GM18873 (cell line): Measurements from ENCODE around the gene CYBA.

ENCODE experiments used
- ATAC-seq: cut with Tn5 transposase; IDR thresholded peaks from one replicate; pipeline ENCODE4 v1.9.1; 2021; ENCODE audit warnings: mild to moderate bottlenecking, moderate library complexity, moderate number of reproducible peaks; ENCODE audit not compliant: unreplicated experiment, low FRiP score

Gene CYBA

DNA sequence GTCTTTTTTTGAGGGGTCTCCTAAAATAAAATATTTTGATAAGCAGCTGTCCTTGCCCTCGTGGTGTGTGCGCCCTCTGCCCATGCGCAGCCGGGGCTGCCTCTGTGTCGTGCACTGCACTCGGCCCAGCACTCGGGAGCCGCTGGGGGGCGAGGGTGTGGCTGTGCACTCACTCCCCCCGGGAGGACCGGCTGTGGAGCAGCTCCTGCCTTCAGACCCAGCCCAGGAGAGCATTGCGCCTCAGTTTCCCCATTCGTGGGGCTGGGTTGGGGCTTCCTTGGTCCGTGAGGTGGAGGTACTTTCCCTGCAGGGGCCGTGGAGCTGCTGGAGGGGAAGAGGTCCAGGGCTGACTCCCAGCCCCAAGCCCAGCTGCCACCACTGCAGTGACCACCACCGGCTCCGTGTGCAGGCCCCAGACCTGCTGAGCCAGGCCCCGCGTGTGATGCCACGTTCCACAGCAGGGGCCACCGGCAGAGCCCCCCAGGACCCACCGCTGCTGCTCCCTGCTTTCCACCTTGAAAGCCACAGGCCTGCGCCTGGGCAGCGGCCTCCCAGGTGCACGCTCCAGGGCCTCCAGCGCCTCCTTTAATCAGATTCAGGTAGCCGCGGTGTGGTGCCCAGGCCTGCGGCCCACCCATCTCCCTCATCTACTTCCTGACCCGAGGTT lies 18.8 kb downstream of the CYBA start:
- ATAC-seq: no peak

GRCh38 chr16:88631384-88631783 lies 19.5 kb downstream of the CYBA start:
- ATAC-seq: no peak

DNA sequence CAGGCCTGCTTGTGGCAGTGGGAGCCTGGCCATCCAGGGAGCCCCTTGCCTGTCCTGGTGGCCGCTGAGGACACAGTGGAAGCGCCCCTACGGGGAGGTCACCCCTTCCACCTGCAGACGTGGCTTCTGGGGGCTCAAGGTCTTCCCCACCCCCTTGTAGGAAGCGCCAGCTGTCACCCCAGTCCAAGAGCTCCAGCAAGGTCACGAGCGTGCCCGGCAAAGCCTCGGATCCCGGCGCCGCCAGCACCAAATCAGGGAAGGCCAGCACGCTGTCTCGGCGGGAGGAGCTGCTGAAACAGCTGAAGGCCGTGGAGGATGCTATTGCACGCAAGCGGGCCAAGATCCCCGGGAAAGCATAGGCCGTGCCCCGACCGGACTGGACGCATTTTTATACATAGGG lies 19.9 kb downstream of the CYBA start:
- ATAC-seq: no peak

- no peak for ATAC-seq
Measured at GRCh38 chr16:88630433-88630832, 20.4 kb downstream of the CYBA start.

GRCh38 chr16:88629835-88630234 lies 21.0 kb downstream of the CYBA start:
- no peak for ATAC-seq

DNA sequence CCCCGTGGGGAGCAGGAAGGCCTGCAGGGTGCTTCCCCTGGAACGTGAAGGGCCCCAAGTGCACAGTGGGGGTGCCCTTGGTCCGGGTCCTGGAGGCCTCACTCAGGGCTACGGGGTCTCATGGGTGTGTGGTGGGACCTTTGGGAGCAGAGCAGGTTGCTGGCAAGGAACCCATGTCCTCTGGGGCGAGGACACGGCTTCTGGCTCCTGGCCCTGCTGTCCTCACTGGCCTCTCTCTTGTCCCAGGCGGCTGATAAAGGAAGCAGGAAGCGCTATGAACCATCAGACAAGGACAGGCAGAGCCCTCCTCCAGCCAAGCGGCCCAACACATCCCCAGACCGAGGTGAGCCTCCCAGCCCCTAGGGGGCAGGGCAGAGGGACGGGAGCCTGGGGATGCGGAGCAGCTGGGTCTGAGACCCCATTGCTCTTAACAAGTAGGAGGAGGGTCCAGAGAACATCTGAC lies 22.3 kb downstream of the CYBA start:
- no peak for ATAC-seq

GRCh38 chr16:88627531-88628411 lies 23.1 kb downstream of the CYBA start:
- ATAC-seq: no peak

DNA sequence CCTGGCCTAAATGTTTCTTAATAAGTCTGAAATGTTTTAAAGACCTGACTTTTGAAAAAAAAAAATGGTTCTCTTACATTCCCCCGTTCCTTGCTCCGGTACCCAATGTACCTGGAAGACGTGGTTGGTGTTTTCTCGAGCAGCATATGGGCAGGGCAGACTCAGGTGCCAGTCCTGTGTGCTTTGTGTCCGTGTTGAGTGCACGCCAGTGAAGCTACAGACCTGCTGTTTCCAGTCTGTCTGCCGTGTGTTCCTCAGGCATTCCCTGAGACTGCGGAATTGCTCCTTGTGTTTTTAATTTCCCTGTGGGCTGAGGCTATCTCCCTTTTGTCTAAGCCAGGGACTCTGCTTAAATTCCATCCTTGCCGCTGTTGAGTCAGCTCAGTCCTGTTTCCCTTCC lies 24.2 kb downstream of the CYBA start:
- ATAC-seq: no peak

DNA sequence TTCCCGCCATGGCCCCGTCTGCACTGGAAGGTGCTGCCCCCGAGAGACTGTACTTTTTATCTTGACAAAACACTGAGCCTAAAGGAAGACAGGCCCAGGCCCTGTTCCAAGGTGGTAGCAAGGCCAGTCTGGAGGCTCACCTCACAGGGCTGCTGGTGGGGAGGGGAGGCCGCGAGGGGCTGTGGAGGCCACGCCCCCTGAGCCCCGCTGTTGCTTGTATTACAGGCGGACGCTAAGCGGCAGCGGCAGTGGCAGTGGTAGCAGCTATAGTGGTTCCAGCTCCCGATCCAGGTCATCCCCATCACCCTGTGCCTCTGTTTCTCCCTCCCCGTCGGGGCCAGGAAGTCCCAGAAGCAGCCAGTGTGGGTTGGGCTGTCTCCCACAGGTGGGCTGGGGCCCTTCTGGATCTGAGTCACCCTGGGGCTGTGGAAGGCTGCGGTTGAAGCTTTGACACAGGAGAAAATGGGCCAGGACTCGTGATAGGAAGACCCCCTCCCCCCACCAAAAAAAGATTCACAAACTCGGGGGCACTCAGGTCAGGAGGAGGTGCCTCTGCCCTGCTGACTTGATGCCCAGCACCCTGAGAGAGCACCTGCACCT lies 25.8 kb downstream of the CYBA start:
- no peak for ATAC-seq

GRCh38 chr16:88624481-88624880 lies 26.4 kb downstream of the CYBA start:
- ATAC-seq: no peak

DNA sequence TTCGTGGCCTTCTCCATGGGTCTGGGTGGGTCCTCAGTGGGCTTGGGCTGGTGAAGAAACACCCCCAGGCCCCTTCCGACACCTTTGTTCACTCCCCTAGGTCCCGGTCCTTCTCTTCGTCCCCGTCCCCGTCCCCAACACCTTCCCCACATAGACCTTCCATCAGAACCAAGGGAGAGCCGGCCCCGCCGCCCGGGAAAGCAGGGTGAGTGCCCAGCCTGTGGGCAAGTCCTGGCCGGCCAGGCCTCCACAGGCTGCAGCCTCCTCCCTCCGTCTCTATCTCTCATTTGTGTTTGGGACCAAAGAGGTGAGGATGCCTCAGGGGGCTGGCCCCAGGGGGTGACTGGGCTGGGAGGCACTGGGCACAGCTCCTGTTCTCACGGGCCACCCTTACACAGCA lies 27.0 kb downstream of the CYBA start:
- ATAC-seq: no peak

GRCh38 chr16:88622866-88623265 lies 28.0 kb downstream of the CYBA start:
- no peak for ATAC-seq

- no peak for ATAC-seq
Measured at GRCh38 chr16:88622125-88622524, 28.7 kb downstream of the CYBA start.

- ATAC-seq: no peak
Measured at GRCh38 chr16:88619859-88620815, 30.7 kb downstream of the CYBA start.

DNA sequence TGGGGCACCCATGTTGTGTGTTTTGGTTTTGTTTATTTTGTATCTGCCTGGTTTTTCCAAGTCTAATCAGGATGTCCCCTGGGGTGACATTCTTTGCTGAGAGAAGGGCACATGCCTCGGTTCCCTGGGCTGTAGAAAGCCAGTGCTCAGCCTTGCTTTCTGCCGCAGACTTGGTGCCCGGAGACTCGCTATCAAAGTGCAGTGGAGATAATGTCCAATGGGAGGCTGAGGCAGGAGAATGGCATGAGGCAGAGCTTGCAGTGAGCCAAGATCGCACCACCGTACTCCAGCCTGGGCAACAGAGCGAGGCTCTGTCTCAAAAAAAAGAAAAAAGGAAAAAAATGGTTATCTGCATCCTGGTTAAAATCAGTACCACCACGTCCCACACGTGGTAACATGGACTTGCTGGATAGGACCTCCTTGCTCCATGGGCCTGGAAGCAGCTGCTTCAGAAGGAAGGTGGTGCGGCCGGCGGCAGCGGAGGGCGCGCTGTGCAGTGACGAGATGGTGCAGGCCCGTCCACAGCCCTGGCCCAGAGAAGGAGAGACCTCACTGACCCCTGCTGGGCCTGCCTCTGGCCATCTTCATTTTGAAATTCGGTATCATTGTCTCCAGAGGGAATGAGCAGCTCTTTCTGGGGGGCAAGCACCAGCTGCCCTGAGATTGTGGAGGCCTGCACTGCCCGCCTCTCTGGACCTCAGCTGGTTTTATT lies 31.7 kb downstream of the CYBA start:
- no peak for ATAC-seq

DNA sequence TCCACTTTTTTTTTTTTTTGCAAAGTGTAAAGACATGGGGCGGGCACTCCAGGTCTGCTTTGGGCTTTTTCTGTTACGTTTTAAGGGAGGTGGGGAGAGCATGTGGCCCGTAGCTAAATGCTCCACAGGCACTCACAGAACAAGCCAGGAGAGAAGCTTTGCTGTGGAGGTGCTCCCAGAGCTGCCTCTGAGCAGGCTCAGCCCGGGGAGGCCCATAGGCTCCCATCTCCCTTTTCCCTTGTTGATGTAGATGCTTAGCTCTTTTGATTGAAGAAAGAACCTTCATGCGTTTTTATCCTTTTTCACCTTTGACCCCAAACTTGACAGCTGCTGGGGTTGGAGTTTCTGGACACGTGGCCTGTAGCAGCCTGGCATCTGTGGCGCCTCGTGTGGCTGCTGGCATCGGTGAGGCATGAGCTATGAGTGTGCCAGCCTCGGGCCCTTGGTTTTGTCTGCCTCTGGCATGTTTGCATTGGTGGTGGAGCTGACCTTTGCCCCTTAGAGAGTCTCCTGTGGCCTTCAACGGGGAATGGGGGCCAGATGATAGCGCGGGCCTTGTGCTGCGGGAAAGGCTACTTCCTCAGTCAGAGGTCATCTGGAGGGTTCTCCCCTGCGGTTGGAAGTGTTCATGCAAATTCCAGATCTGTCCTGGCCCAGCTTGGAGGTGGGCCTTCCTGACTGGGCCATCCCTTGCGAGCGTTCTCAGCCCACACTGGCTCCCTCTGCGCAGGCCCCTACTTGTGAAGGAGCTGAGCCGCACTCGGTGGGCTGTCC lies 32.5 kb downstream of the CYBA start:
- ATAC-seq: no peak

GRCh38 chr16:88617268-88618031 lies 33.4 kb downstream of the CYBA start:
- ATAC-seq: no peak

GRCh38 chr16:88616736-88617135 lies 34.1 kb downstream of the CYBA start:
- ATAC-seq: no peak
